DMS114 treated with DMSO at 0.1 percent for 48 hours (cell line): ENCODE measurements around the gene RNF144B.
"Not testable (repeated sequence)": the region's sequence is repeated elsewhere in the genome, so short reads cannot be mapped to it uniquely, and the experiment has no call there.

Experiments used
- DNase-seq: peaks from one replicate; lab custom pipeline; 2025; ENCODE audit not compliant: unreplicated experiment; lab: John Stamatoyannopoulos, UW

The RNF144B gene

GRCh38 chr6:18371010-18371409, 16.1 kb upstream of the RNF144B start:
- DNase-seq, result no peak

- DNase-seq, result no peak
Measured at GRCh38 chr6:18371656-18372055, 15.5 kb upstream of the RNF144B start.

- no peak for DNase-seq
Measured at GRCh38 chr6:18380158-18380836, 6.9 kb upstream of the RNF144B start.

GRCh38 chr6:18380851-18381250, 6.3 kb upstream of the RNF144B start:
- no peak for DNase-seq

- DNase-seq, result no peak
Measured at GRCh38 chr6:18383441-18383840, 3.7 kb upstream of the RNF144B start.

- DNase-seq, result no peak
Measured at GRCh38 chr6:18384621-18385020, 2.5 kb upstream of the RNF144B start.

GRCh38 chr6:18386298-18386976, 713 bp upstream of the RNF144B start:
- DNase-seq, result no peak

GRCh38 chr6:18388271-18388670, 1.1 kb downstream of the RNF144B start:
- DNase-seq, result no peak

- no peak for DNase-seq
Measured at GRCh38 chr6:18388942-18389341, 1.8 kb downstream of the RNF144B start.

GRCh38 chr6:18389479-18389878, 2.3 kb downstream of the RNF144B start:
- no peak for DNase-seq

- DNase-seq, result no peak
Measured at GRCh38 chr6:18390476-18390875, 3.3 kb downstream of the RNF144B start.

- no peak for DNase-seq
Measured at GRCh38 chr6:18391023-18391422, 3.9 kb downstream of the RNF144B start.

- DNase-seq, result no peak
Measured at GRCh38 chr6:18392346-18392877, 5.3 kb downstream of the RNF144B start.

GRCh38 chr6:18393698-18394097, 6.5 kb downstream of the RNF144B start:
- no peak for DNase-seq

GRCh38 chr6:18395177-18395855, 8.2 kb downstream of the RNF144B start:
- DNase-seq, result no peak

- DNase-seq, result no peak
Measured at GRCh38 chr6:18395856-18396197, 8.7 kb downstream of the RNF144B start.

GRCh38 chr6:18397701-18398100, 10.6 kb downstream of the RNF144B start:
- no peak for DNase-seq

GRCh38 chr6:18398225-18398624, 11.1 kb downstream of the RNF144B start:
- DNase-seq, result not testable (repeated sequence)

- DNase-seq, result no peak
Measured at GRCh38 chr6:18400831-18401446, 13.8 kb downstream of the RNF144B start.

GRCh38 chr6:18404965-18405364, 17.8 kb downstream of the RNF144B start:
- DNase-seq, result not testable (repeated sequence)

- no peak for DNase-seq
Measured at GRCh38 chr6:18405477-18406293, 18.5 kb downstream of the RNF144B start.
